ENCODE results near the gene GAS2. TPM values are rescaled to one million over a fixed set of nuclear protein-coding genes. Genes with fewer than 3 reads are reported as not detected.

Gene GAS2
- total RNA-seq, 1 donor from 2014 or later, result 3.5 TPM

GRCh38 chr11:22659783-22660182, 6.6 kb upstream of the GAS2 start:
- H3K27me3 Mint-ChIP-seq, result peaks cover 9% of the 10 kb centered on the region
- H3K9me3 Mint-ChIP-seq, result peaks cover 2% of the 10 kb centered on the region
- ATAC-seq (ENCODE audit: low read depth), result no peak
- TF ChIP-seq, protein P1, sequence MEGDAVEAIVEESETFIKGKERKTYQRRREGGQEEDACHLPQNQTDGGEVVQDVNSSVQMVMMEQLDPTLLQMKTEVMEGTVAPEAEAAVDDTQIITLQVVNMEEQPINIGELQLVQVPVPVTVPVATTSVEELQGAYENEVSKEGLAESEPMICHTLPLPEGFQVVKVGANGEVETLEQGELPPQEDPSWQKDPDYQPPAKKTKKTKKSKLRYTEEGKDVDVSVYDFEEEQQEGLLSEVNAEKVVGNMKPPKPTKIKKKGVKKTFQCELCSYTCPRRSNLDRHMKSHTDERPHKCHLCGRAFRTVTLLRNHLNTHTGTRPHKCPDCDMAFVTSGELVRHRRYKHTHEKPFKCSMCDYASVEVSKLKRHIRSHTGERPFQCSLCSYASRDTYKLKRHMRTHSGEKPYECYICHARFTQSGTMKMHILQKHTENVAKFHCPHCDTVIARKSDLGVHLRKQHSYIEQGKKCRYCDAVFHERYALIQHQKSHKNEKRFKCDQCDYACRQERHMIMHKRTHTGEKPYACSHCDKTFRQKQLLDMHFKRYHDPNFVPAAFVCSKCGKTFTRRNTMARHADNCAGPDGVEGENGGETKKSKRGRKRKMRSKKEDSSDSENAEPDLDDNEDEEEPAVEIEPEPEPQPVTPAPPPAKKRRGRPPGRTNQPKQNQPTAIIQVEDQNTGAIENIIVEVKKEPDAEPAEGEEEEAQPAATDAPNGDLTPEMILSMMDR (IDR thresholded peaks at IDR 0.05), result no peak
- no peak overlapping the region for H3K27ac Mint-ChIP-seq
- CTCF ChIA-PET, result no interaction called here
- POLR2A ChIA-PET, result no interaction called here
- no peaks in the 10 kb centered on the region for H3K36me3 Mint-ChIP-seq (ENCODE audit: low read depth)
- DNase-seq, result no peak
- H3K4me1 Mint-ChIP-seq, result peaks cover 8% of the 10 kb centered on the region
- no peak overlapping the region for H3K4me3 Mint-ChIP-seq
- intact Hi-C loops (cut with micrococcal nuclease), result no loop called here

GRCh38 chr11:22666688-22667439, 453 bp downstream of the GAS2 start:
- Mint-ChIP-seq H3K27me3 (peaks cover 36% of the 10 kb centered on the region), H3K4me3 (no peak overlapping the region), H3K27ac (no peak overlapping the region), H3K36me3 (ENCODE audit: low read depth) (no peaks in the 10 kb centered on the region), H3K4me1 (peaks cover 9% of the 10 kb centered on the region), H3K9me3 (peaks cover 2% of the 10 kb centered on the region)
- ChIA-PET POLR2A (no interaction called here), CTCF (no interaction called here)
- DNase-seq (no peak), ATAC-seq (ENCODE audit: low read depth) (no peak)
- intact Hi-C loops (cut with micrococcal nuclease), result no loop called here
- TF ChIP-seq, protein P1 (IDR thresholded peaks at IDR 0.05), result no peak

DNA sequence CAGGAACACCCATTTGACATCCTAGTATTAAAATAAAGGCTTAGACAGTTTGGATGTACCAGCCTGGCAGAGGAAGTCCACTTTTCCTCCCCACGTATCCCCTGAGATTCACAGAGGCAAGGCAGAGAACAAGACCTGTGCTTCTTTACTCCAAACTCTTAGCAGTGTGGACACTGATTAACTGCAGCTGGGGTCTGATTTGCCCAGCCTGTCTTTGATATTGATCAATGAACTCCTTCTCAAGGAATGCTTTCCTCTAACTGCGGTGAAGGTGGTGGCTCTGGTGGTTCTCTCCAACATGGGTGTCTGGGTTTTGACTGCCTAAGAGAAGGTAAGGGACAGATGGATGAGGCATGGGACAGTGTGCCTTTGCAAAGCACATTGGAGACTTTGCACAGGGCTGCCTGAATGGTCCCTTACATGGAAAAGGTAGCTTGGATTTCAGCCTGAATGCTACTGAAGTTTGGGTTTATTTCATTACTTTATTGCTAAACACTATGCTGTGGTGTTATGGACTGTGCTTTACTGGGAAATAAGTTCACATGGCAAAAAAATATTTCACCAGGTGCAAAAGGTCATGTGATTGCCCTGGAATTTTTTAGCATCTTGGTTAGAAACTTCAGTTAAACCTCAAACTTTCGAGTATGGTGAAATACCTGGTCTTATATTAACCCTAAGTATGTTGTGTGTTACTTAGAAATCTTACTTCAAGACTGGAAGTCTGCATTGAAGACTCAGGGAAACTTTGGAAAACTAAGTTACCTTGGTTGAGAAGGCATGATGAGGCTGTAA, 1.8 kb downstream of the GAS2 start:
- no peaks in the 10 kb centered on the region for H3K36me3 Mint-ChIP-seq (ENCODE audit: low read depth)
- peaks cover 9% of the 10 kb centered on the region for H3K4me1 Mint-ChIP-seq
- H3K4me3 Mint-ChIP-seq, result no peak overlapping the region
- DNase-seq, result no peak
- TF ChIP-seq, protein P1 (IDR thresholded peaks at IDR 0.05), result no peak
- POLR2A ChIA-PET, result no interaction called here
- ATAC-seq (ENCODE audit: low read depth), result no peak
- intact Hi-C loops (cut with micrococcal nuclease), result no loop called here
- H3K27me3 Mint-ChIP-seq, result peaks cover 37% of the 10 kb centered on the region
- H3K27ac Mint-ChIP-seq, result no peak overlapping the region
- H3K9me3 Mint-ChIP-seq, result no peaks in the 10 kb centered on the region
- CTCF ChIA-PET, result no interaction called here

- no peak for ATAC-seq (ENCODE audit: low read depth)
- Mint-ChIP-seq H3K36me3 (ENCODE audit: low read depth) (no peaks in the 10 kb centered on the region), H3K4me3 (no peak overlapping the region), H3K27me3 (peaks cover 36% of the 10 kb centered on the region), H3K9me3 (no peaks in the 10 kb centered on the region), H3K27ac (no peak overlapping the region), H3K4me1 (peaks cover 9% of the 10 kb centered on the region)
- intact Hi-C loops (cut with micrococcal nuclease), result no loop called here
- ChIA-PET CTCF (no interaction called here), POLR2A (no interaction called here)
- DNase-seq, result no peak
- TF ChIP-seq, protein P1 (IDR thresholded peaks at IDR 0.05), result no peak
Measured at GRCh38 chr11:22669368-22669767, 3.0 kb downstream of the GAS2 start.

- peaks cover 37% of the 10 kb centered on the region for H3K27me3 Mint-ChIP-seq
- H3K27ac Mint-ChIP-seq, result no peak overlapping the region
- no peak overlapping the region for H3K4me3 Mint-ChIP-seq
- intact Hi-C loops (cut with micrococcal nuclease), result no loop called here
- no peaks in the 10 kb centered on the region for H3K36me3 Mint-ChIP-seq (ENCODE audit: low read depth)
- ChIA-PET CTCF (no interaction called here), POLR2A (no interaction called here)
- ATAC-seq (ENCODE audit: low read depth) (no peak), DNase-seq (no peak)
- H3K4me1 Mint-ChIP-seq, result peaks cover 9% of the 10 kb centered on the region
- TF ChIP-seq, protein P1 (IDR thresholded peaks at IDR 0.05), result no peak
- no peaks in the 10 kb centered on the region for H3K9me3 Mint-ChIP-seq
Measured at GRCh38 chr11:22670830-22671229, 4.4 kb downstream of the GAS2 start.

Data from activated B cell treated with CpG ODN at 0.5 μM for 24 hours (primary cell).